NCI-H2227 (cell line): ENCODE measurements around the gene SLC38A10.

ENCODE experiments used
- DNase-seq: peaks from one replicate; lab custom pipeline; 2025; ENCODE audit not compliant: unreplicated experiment; lab: John Stamatoyannopoulos, UW

SLC38A10 gene

DNA sequence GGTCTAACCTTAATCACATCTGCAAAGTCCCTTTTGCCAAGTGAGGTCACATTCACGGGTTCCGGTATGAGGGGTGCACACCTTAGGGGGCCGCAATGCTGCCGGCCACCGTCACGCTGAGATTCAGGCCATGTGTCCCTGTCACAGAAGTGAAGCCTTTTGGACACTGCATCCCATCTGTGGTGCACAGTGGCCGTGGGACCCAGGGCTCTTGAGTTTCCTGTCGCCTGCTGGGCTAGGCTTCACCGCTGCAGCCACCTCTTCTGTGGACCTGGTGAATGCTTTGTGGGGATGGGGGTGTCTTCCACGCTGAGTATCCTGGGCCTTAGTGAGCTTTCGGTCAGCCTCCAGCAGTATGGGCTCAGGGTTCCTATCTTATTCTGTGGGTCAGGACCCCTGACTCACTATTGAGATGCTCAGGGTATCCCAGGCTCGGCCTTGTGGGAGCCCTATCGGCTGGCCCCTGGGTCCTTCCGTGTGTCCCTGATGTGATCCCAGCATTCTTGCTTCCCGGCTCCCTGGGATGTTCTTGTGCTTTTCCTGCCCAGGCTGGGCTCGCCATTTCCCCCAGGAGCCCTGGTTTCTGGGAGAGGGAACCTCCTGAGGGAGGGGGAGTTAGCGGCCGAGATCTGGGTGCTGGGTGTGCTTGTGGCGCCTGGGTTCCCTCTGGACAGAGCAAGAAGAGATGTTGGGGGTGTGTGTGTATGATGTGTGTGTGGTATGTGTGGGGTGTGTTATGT, 4.9 kb upstream of the SLC38A10 start:
- DNase-seq = no peak

DNA sequence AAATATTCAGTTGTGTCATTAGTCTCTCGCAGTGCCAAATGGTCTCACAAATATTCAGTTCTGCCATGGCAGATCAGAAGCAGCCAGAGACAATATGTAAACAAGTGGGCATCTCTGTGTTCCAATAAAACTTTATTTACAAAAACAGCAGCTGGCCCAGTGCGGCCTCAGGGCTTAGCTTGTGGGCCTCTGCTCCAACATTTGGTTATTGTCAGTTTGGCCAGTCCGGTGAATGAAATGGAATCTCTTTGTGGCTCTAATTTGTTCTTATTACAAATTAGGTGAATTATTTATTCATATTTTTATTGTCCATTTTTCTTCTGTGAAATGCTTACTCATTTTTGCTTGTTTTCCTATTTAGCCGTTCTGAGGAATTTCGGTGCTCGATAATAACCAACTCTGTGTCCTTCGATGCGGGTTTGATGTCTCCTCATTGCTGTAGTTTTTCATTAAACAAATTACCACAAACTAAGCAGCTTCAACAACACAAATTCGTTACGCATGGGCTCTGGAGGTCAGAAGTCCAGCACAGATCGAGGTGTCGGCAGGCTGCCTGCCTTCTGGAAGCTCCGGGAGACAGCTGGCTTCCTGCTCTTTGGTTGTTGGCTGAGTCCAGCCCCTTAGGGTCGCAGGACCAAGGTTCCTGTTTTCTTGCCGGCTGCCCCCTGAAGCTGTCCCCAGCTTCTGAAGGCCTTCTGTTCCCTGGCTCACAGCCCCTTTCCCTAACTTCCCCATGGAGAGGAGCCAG, 4.1 kb upstream of the SLC38A10 start:
- no peak for DNase-seq

- DNase-seq = no peak
Observed at GRCh38 chr17:81298325-81298990, 3.4 kb upstream of the SLC38A10 start.

DNA sequence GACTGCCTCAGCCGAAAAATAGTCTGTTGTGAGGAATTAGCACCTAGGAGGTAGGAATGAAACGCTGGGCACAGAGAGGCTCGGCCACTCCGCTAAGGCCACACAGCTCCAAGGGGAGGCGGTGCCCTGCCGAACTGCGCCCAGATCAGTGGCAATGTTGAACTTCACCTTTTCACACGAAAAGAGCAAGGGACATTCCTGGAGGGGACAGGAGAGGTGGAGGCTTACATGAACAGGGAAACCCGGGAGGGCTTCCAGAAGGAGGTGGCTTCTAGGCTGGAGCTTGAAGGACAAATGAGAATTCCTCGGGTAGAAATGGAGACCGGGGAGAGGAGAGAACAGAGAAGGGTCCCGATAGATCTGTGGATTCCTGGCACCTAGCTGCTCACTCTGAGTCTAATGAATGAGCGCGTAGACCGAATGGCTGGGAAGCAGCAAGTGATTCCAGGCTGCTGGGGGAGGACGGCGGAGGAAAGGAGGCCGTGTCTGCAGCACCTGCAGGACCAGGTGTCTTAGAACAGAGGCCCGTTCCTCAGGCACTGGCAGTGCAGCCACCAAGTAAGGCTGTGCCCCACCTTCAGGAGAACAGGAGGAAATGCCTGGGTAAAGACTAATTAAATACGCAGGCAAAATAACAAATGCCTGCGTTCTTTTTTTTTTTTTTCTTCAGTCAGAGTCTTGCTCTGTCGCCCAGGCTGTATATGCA, 722 bp upstream of the SLC38A10 start:
- DNase-seq = peak; percentile 42

- DNase-seq = peak; percentile 13
Observed at GRCh38 chr17:81294512-81295030, 536 bp downstream of the SLC38A10 start.

DNA sequence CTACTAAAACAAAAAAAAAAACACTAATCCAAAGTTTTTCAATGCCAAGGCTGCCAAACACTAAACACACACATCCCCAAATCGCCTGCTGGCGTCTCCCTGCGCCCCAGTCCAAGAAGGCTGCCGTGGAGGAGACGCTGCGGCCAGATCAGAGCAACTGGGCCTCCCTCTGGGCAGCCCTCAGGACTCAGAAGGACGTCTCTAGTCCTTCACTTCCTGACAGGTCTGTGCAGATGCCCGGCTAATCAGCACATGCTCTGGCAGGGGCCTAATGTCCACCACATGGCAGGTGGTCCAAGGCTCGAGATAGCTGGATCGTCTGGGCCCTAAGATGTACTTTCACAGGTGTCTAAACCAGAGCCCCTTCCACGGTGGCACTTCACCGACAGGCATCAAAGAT, 2.7 kb downstream of the SLC38A10 start:
- no peak for DNase-seq

- peak; percentile 6 for DNase-seq
Observed at GRCh38 chr17:81291662-81292061, 3.4 kb downstream of the SLC38A10 start.

DNA sequence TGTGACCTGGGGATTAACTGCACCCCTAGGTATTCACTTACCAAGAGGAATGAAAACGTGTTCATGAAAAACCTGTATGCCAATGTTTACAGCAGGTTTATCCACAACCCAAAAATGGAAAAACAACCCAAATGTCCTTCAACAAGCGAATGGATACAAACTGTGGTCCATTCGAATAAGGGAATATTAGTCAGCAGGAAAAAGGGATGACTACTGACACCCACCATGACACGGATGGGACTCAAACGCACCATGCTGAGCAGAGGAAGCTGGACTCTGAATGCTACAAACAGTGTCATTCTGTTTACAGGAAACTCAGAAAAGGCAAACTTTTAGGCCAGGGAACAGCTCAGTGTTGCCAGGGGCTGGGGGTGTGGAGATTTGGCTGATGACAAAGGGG, 4.9 kb downstream of the SLC38A10 start:
- DNase-seq = no peak

- DNase-seq = no peak
Observed at GRCh38 chr17:81289627-81290026, 5.5 kb downstream of the SLC38A10 start.

DNA sequence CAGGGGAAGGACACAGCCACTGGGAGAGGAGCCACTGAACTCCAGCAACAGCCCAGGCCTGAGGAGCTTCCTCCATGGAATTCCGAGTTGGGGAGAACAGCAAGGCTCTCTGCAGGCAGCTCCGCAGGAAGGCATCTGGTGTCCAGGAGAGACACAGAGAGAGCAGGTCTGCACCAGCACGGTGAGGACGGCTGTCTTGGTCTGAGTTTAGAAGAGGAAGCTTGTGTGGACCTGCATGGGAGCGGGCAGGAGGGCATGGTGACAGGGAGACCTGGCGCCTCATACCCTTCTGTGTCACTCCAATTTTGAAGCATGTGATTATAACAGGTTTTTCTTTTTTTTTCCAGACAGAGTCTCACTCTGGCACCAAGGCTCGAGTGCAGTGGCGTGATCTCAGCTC, 6.4 kb downstream of the SLC38A10 start:
- DNase-seq = no peak

- DNase-seq = no peak
Observed at GRCh38 chr17:81287741-81288430, 7.2 kb downstream of the SLC38A10 start.

DNA sequence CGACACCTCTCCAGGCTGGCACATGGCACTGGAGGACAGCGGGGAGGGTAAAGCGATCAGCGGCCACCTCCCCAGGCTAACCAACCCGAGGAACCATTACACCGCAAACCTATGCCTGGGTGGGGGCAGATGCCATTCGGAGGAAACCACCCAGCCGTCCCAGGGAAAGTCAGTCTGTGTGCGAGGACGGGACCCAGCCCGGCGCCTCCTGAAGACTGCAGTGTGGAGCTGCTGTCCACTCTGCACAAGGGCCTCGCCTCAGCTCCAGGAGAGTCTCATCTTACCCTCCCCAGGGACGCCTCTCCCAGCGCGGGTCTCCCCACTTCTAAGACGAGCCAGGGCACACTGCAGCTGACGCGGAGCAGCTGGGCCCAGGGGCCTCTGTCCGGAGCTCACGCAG, 8.0 kb downstream of the SLC38A10 start:
- DNase-seq = no peak

- DNase-seq = no peak
Observed at GRCh38 chr17:81286491-81287145, 8.5 kb downstream of the SLC38A10 start.

GRCh38 chr17:81285894-81286293, 9.2 kb downstream of the SLC38A10 start:
- no peak for DNase-seq

DNA sequence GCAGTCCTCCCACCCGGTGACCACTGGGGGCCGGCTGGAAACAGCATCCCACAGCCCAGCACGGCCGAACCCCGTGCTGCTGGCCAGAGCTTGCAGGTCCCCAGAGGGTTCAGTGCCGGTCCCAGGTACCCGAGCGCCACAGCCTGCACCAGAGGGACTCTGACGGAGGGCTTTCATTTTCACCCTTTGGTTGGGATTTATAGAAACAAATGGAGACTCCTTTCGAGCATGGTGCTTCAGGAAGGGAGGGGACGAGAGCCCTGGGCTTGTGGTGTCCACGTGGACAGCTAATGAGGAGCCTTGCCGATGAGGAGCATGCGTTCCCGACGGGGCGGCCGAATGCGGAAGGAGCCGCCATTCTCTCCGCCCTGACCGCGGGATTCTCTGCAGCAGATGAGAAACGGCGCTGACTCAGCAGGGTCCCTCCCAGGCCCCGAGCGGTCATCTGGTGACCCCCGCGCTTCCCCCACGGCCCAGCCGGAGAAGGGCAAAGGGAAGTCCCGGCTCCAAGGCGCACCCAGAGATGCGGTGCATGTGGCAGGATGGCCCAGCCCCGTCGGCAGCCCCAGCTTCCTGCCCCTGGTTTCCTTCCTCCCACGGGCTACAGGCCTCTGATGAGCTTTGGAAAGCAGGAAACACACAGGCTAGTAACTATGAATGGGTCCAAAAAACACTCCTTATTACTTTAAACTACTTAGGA, 9.8 kb downstream of the SLC38A10 start:
- DNase-seq = peak; percentile 73

- DNase-seq = no peak
Observed at GRCh38 chr17:81282876-81283275, 12.2 kb downstream of the SLC38A10 start.

- no peak for DNase-seq
Observed at GRCh38 chr17:81282141-81282540, 13.0 kb downstream of the SLC38A10 start.

GRCh38 chr17:81280571-81280970, 14.5 kb downstream of the SLC38A10 start:
- no peak for DNase-seq
